NCI-H2107 treated with DMSO at 0.1 percent for 48 hours (cell line): ENCODE results near the gene ARID1A.
"Not testable (repeated sequence)": the region's sequence is repeated elsewhere in the genome, so short reads cannot be mapped to it uniquely, and the experiment has no call there.

Experiments used
- DNase-seq: peaks from one replicate; lab custom pipeline; 2025; ENCODE audit not compliant: unreplicated experiment; lab: John Stamatoyannopoulos, UW

The ARID1A gene

DNA sequence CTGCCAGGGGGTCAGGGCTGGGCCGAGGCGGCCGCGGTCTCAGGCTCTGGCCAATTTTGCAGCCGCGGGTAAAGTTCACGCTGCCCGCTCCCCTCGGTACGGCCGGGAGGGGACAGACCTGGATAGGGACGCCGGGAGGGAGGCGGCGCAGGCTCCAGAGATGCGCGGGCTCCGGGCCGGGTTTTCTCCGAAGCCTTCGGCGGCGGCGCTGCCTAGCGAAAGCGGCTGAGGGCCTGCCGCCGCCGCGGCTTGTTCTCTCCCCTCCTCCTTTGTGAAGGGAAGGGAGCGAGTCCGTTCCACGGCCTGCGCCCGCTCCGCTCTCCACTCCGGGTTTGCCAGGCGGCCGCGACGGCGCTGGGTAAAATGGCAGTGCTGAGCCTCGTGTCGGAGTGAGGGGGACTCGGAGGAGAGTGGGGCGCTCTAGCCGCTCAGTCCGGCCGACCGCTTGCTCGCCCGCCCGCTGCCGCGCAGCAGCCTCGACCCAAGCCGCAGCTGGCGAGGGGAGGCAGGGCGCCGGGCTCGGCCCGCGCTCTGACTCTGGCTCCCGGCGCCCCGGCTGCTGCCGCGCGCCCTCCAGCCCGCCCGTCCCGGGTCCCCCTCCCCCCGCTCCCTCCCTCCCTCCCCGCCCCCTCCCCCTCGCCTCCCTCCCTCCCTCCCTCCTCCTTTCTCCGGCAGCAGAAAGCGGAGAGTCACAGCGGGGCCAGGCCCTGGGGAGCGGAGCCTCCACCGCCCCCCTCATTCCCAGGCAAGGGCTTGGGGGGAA is at the start of gene ARID1A:
Gene ARID1A (plus strand): TSS at position 660 of the 763 bp plus-strand sequence. CDS start 389 bp downstream, outside the sequence.
- peak; percentile 92 for DNase-seq

DNA sequence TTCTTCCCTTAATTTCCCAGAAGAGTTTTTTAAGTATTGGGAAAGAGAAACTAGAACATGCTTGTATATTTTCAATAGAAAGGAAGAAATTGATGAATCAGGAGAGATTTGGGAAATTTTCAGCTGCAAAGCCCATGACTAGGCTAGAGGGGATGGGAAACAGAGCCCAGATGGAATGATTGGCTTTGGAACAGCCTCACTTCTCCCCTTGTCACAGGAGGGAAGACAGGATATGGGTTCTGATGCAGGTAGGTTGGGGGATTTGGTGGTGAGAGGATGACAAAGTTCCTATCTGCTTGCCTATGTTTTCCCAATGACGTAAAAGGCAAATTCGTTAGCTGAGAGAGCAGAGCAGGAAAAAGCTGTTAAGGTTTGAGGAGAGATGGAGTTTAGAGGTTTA is 31.0 kb upstream of the ARID1A start:
- no peak for DNase-seq

DNA sequence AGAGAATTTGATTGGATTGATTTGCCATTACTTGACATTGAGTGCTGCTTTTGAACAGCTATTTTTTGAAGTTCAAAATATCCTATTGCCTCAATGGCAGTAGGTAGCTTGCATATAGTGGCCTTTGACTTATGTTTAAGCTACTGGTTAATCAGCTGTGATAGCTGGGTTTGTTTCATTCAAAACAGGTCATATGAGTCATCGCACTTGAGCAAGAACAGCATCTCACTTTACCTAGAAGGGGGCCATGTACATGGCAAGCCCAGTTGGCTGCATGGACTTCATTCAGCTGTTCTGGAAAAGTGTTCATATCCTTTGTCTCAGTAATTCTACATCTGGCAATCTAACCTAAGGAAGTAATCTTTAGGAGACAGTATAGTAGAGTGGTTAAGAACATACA is 29.0 kb upstream of the ARID1A start:
- DNase-seq, result no peak

DNA sequence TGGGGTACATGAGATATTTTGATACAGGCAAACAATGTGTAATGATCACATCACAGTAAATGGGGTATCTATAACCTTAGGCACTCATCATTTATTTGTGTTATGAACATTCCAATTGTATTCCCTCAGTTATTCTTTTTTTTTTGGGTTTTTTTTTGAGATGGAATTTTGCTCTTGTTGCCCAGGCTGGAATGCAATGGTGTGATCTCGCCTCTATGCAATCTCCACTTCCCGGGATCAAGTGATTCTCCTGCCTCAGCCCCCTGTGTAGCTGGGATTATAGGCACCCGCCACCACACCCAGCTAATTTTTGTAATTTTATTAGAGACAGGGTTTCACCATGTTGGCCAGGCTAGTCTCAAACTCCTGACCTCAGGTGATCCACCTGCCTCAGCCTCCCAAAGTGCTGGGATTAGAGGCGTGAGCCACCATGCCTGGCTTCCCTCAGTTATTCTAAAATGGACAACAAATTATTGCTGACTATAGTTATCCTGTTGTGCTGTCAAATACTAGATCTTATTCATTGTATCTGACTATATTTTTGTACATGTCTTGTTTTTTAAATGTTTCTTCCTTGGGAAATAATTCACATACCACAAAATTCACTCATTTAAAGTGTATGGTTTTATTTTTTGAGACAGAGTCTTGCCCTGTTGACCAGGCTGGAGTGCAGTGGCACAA is 27.6 kb upstream of the ARID1A start:
- DNase-seq, result not testable (repeated sequence)

DNA sequence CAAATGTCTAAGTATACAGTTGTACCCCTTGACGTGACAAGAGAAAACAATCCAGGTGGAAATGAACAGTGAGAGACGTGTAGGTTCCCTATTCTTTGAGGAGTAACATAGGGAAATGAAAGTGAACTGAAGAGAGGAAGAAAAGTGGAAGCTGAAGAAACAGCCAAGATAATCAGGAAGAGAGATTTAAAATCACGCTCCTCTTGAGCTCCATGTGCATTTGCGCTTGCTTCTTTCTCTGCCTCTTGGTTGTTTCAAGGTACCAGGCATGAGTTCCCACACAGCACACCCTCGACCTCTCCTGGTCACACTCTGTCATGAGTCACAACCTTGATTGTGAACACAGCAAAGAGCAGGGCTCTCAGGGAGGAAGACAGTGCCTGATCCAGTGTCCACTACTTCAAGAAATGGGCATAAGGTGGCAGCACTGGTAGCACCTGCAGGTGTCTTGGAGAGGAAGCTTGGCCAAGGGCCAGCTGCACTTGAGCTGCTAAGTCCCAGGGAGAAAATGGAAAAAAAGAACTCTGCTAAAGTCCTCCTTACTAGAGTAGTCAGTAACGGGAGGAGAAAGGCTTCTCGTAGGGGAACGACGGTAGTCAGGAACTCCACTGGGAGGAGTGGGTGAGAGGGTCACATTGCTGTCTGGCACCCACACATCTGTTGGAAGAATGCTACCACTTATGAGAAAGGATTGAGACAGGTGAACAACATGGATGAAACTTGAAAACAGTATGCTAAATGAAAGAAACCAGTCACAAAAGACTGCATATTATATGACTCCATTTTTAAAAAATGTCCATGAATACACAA is 18.3 kb upstream of the ARID1A start:
- DNase-seq, result peak; percentile 91

DNA sequence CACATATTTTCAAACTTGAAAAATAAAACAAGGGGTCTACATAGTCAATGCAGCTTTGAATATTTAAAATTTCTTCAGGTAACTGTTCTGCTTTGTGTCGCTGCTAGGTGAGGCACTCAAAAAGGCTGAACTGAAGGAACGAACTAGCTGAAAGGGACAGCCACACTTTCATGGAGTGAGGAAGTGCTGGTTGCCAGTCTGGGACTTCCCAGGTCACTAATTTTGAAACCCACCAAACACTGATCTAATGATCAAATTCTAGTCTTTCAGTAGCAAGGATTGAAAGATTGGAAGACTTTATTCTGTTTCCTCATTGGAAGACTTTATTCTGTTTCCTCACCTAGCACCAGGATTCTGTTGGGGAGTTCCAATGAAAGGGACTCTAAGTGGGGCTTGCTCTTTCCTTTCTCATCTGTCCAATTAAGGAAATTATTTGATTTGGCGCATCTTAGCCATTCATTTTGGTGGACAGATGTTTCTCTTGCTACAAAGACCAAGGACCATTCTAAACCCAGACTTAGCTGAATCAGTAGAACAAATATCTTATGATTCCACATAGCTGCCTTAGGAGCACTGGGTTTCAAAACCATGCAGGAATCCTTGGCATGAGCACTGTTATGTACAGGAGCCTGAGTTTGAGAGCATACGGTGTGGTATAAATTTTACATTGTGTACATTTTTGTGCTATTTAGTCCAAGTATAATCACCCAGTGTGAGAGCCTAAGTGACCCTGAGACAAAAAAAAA is 10.9 kb upstream of the ARID1A start:
- DNase-seq, result no peak

DNA sequence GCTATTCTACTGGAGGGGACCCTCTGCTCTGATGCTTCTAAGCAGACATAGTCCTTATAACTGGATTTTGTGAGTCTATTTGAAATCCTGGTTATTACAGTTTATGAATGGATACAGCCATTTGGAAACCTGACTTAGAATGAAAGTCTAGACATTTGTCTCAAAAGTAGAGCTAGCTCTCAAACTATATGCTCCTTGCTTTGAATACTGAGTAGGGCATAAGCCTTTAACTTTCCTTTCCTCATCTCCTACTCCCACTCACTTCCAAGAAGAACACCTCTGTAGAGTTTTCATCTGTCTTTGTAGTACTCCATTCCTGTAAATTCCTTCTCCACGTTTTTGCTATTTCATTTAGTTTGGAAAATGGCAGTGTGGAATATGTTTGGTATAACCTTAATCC is 9.0 kb upstream of the ARID1A start:
- no peak for DNase-seq

DNA sequence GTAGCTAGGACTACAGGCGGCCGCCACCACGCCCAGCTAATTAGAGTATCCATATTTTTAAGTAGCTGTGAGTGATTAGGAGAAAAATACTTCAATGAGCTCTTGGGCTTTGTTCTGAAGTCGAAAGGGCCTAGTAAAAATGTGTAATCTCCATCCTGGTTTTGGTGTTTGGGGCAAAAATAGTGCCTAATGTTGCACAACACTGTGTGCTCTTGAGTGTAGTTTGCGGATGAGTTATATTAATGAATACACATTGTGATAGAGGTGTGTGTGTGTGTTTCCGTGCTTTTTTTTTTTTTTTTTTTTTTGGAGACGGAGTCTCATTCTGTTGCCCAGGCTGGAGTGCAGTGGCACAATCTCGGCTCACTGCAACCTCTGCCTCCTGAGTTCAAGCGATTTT is 6.3 kb upstream of the ARID1A start:
- no peak for DNase-seq

DNA sequence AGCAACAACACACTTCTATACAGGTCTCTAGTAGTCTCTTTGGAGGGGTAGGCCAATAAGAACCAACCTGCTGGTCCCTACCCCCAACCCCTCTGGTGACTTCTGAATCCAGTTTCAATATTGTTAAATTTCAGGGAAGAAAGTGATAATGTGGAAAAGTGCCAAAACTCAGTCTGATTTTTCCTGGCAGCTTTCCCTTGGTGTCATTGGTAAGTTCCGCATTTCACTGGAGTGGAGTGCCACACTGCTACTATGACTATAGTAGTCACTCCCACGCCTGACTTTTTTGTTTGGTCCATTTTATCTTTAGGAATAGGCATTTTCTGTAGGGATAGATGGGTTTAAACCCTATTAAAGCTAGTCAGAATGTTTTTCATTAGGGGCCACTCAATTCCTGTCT is 5.7 kb upstream of the ARID1A start:
- DNase-seq, result no peak

DNA sequence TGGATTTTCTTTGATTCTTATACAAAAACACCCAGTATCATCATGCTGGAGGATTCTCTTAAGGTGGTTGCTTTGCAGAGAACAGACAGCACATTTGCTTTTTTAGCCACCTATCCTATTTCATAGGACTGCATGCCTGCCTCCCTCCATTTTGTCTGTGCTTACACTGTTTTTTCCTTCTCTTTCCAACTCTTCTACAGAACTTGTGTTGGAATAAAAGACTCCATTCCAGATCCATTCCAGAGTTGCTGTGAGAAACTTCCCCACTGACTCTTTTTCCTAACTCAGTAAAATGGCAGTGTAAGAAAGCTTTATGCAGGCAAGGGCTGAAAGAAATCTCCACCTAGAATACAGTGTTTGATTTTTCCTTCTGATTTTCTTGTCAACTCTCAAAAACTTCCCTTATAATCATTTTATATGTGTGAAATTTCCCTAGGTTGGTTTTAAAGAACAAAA is 5.2 kb upstream of the ARID1A start:
- no peak for DNase-seq

DNA sequence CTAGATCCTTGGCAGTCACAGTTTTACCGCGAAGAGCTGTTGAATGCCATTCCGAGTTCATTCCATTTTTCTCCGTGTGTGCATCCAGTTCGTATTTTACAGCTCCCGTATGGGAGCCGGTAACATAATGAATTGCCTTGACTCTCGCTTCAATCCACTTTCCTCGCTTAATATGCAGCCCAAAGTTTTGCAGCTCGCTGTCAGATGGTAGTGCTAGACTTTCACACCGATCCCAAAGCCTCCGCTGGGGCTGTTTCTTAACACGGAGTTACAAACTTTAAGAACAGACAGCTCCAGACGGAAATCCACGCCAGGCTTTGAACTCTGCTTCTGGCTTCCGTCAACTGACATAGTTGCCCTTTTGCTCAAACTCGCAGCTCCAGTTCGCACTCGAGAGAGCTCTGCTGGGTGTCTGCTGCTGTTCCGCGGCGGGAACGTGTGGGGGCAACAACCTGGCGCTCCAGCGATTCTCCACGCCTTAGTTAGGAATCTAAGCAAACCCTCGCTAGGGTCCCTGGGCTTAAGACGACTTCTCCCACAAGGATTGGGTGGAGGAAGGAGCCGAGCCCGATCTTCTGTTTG is 3.5 kb upstream of the ARID1A start:
- DNase-seq, result peak; percentile 97

DNA sequence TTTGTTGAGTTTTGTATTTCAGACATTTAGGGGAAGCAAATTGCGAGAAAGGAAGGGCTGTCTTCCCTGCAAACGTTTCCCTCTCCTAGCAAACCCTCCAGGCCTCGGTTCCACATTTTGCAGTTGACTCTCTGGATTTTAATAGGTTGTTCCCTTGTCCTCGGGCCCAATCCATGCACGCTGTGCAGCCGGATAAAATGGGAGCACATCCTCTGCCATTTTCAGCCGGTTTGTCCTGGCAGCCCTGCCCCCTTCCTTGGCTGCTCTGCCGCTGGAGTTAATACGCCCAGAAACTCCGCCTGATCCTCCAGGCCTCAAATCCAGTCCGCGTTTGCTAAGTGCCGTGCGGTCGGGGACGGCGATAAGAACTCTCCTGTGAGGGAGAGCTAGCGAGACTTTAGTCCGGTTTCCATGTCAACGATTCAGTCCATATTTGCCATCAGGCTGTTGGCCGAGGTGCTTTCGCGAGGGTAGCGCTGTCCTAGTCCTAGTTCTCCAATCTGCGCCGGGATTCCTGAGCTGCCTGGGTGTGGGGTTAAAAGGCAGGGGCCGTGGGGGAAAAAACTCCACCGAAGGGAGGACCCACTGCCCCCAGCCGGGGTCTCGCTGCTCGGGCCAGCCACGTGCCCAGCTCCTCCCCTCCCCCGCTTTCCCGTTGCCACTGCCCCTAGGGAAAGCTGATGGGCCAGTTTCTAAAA is 2.9 kb upstream of the ARID1A start:
- DNase-seq, result peak; percentile 99

DNA sequence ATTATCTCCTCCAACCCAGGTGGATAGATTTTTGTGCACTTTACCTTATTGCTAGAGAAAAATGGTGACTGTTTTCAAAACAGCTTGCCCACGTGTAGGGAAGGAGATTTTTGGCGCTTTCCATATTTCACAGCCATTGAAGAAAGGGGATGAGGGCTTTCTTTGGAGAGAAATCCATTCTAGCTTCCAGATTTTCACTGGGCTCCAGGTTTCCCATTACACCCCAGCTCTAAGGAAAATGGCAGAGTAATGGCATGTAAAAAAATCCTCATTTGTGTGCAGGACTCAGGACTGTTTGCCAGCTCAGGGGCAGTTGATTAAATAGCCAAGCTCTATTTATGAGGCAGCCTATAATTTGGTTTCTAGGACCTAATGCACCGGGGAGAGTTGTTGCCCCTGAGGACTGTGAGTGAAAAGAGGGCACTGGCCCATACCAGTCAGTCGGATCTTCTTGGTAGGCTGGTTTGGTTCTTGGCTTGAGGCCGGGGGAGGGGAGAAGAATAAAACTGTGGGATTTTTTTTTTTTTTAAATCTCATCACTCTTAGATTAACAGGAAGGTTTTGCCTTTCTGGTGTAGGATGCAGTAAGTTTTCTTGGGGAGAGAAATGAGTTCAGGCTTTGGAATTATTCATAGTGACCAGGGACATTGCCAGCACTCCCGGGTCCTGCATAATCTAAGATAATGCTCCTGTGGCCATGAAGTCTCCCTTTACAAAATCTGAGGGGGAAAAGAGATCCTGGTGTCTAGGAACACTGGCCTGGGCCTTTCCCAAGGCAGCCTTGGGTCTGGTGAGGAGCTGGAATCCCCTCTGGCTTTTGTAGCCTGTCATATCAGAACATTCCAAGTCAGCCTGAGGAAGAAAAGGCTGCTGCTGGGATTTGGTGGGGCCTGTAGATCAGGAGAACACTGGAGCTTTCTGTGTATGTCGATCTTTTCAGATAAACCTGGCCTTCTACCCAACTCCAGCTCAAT is 1.9 kb upstream of the ARID1A start:
- DNase-seq, result no peak

DNA sequence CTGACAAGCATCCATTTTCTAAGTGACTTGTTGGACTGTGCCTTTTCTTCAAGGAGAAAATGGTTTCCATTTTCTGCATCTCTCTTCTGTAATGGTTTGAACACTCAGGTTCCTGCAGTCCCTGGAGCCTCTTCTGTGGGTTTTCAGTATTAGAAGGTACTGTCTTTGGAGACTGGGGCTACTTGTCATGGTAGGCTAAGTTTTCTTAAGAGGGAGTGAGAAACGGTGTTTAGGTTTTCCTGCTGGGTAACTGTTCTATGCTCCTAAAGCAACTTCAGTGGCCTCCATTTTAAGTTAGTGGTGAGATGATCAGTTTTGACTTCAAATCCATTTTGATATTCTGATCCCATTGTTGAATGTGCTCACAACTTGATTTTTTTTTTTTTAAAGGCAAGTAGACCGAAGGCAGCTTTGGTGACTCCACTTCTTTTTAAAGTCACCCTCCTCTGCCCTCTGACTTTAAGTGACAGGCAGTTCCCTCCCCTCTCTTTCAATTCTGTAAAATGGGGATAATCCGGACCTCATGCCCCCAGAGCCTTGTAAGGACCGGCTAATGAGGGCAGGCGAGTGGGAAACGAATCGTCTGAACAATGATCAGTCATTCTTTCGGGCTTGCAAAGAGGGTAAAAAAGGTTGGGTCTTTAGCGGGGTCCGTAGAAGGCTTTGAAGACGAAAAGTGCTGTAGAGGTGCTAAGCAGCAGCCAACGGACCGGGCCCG is 1.0 kb upstream of the ARID1A start:
- no peak for DNase-seq

DNA sequence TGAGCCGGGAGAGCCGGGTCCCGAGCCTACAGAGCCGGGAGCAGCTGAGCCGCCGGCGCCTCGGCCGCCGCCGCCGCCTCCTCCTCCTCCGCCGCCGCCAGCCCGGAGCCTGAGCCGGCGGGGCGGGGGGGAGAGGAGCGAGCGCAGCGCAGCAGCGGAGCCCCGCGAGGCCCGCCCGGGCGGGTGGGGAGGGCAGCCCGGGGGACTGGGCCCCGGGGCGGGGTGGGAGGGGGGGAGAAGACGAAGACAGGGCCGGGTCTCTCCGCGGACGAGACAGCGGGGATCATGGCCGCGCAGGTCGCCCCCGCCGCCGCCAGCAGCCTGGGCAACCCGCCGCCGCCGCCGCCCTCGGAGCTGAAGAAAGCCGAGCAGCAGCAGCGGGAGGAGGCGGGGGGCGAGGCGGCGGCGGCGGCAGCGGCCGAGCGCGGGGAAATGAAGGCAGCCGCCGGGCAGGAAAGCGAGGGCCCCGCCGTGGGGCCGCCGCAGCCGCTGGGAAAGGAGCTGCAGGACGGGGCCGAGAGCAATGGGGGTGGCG is 371 bp downstream of the ARID1A start:
- no peak for DNase-seq

DNA sequence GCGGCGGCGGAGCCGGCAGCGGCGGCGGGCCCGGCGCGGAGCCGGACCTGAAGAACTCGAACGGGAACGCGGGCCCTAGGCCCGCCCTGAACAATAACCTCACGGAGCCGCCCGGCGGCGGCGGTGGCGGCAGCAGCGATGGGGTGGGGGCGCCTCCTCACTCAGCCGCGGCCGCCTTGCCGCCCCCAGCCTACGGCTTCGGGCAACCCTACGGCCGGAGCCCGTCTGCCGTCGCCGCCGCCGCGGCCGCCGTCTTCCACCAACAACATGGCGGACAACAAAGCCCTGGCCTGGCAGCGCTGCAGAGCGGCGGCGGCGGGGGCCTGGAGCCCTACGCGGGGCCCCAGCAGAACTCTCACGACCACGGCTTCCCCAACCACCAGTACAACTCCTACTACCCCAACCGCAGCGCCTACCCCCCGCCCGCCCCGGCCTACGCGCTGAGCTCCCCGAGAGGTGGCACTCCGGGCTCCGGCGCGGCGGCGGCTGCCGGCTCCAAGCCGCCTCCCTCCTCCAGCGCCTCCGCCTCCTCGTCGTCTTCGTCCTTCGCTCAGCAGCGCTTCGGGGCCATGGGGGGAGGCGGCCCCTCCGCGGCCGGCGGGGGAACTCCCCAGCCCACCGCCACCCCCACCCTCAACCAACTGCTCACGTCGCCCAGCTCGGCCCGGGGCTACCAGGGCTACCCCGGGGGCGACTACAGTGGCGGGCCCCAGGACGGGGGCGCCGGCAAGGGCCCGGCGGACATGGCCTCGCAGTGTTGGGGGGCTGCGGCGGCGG is 1.0 kb downstream of the ARID1A start:
- no peak for DNase-seq

DNA sequence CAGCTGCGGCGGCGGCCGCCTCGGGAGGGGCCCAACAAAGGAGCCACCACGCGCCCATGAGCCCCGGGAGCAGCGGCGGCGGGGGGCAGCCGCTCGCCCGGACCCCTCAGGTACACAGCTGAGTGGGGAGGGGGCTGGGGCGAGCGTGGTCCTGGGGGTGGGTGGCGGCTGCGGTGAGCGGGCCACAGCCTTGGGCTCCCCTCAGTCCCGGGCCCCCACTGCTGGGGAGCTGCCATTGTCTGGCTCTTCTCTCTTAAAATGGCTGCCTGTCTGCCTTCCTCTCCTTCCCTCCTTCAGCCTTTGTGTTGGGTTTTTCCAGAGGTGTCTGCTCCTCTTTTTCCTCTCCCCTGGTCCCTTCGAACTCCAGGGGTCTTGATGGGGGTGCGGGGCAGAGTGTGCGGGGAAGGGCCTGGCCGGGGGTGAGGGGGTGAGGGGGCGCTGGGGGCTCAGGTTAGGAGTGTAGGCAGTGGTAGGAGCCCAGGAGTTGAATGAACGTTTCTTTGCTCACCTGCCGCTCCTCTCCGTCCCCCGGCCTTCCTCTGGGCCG is 1.7 kb downstream of the ARID1A start:
- DNase-seq, result no peak
